NCI-H2107 treated with DMSO at 0.1 percent for 48 hours (cell line): ENCODE data around the gene TIAM2.

Experiments used
- DNase-seq: peaks from one replicate; lab custom pipeline; 2025; ENCODE audit not compliant: unreplicated experiment; lab: John Stamatoyannopoulos, UW

The TIAM2 gene

GRCh38 chr6:155055729-155056128, 60.6 kb downstream of the TIAM2 start:
- no peak for DNase-seq

GRCh38 chr6:155056756-155057155, 61.6 kb downstream of the TIAM2 start:
- DNase-seq = no peak

GRCh38 chr6:155061381-155061780, 66.3 kb downstream of the TIAM2 start:
- DNase-seq = no peak

- DNase-seq = no peak
Measured at GRCh38 chr6:155062866-155063341, 67.8 kb downstream of the TIAM2 start.

GRCh38 chr6:155064303-155064702, 69.2 kb downstream of the TIAM2 start:
- DNase-seq = no peak

- DNase-seq = no peak
Measured at GRCh38 chr6:155066361-155066760, 71.2 kb downstream of the TIAM2 start.

GRCh38 chr6:155066921-155067680, 72.0 kb downstream of the TIAM2 start:
- no peak for DNase-seq

GRCh38 chr6:155067956-155068615, 73.0 kb downstream of the TIAM2 start:
- no peak for DNase-seq

- DNase-seq = no peak
Measured at GRCh38 chr6:155069543-155069942, 74.4 kb downstream of the TIAM2 start.

GRCh38 chr6:155075930-155076695, 81.0 kb downstream of the TIAM2 start:
- DNase-seq = no peak

- no peak for DNase-seq
Measured at GRCh38 chr6:155077331-155077730, 82.2 kb downstream of the TIAM2 start.

GRCh38 chr6:155077784-155078183, 82.7 kb downstream of the TIAM2 start:
- no peak for DNase-seq

- no peak for DNase-seq
Measured at GRCh38 chr6:155078331-155078745, 83.2 kb downstream of the TIAM2 start.

GRCh38 chr6:155079985-155080452, 84.9 kb downstream of the TIAM2 start:
- no peak for DNase-seq

- DNase-seq = no peak
Measured at GRCh38 chr6:155080881-155081845, 86.0 kb downstream of the TIAM2 start.

- no peak for DNase-seq
Measured at GRCh38 chr6:155084431-155085123, 89.5 kb downstream of the TIAM2 start.

GRCh38 chr6:155085582-155086257, 90.6 kb downstream of the TIAM2 start:
- no peak for DNase-seq

- DNase-seq = no peak
Measured at GRCh38 chr6:155088856-155089255, 93.7 kb downstream of the TIAM2 start.

GRCh38 chr6:155089746-155090145, 94.6 kb downstream of the TIAM2 start:
- no peak for DNase-seq
